Stomach (tissue), 9 donors: Measurements from ENCODE around the gene NCOR1. TPM values are rescaled to one million over a fixed set of nuclear protein-coding genes. Genes with fewer than 3 reads are reported as not detected.

Source experiments
- DNase-seq, 2 donors: peaks; one replicate each; pipeline versions ENCODE4 v3.0.0 to v3.0.0-alpha.2; 2013 to 2019
- H3K27ac ChIP-seq, 5 donors: fragments of 200-600 bp in 4 of 5; sonication (generic) in 4 of 5; one replicate each; pipeline ENCODE4 v1.5.1; 2013 to 2019; ENCODE audit warnings: mild to moderate bottlenecking in 1 of 5, moderate library complexity in 1 of 5
- H3K27me3 ChIP-seq, 3 donors: fragments of 200-600 bp; sonication (generic); one replicate each; pipeline ENCODE4 v1.5.1; 2017 to 2019; ENCODE audit warnings: mixed run types in 1 of 3
- H3K36me3 ChIP-seq, 4 donors: fragments of 200-600 bp; sonication (generic); 1 replicate in 3 of 4; 2 replicates in 1 of 4; pipeline ENCODE4 v1.5.1; 2016 to 2019
- H3K4me1 ChIP-seq, 4 donors: fragments of 200-600 bp; sonication (generic); one replicate each; pipeline ENCODE4 v1.5.1; 2016 to 2019
- H3K4me3 ChIP-seq, 4 donors: fragments of 200-600 bp; sonication (generic) in 3 of 4; one replicate each; pipeline ENCODE4 v1.5.1; 2016 to 2019; ENCODE audit warnings: mild to moderate bottlenecking in 1 of 4
- H3K9me3 ChIP-seq, 4 donors: fragments of 200-600 bp; sonication (generic); one replicate each; pipeline ENCODE4 v1.5.1; 2016 to 2019
- CTCF ChIP-seq, 7 experiments: fragments of 450-650 bp in 4 of 7; fragments of 200-600 bp in 3 of 7; sonication (generic) in 3 of 7; IDR thresholded peaks; one replicate each; pipeline ENCODE4 v1.5.1; 2016 to 2019; ENCODE audit warnings: antibody characterized with exemption in 7 of 7, control low read depth in 2 of 7, mild to moderate bottlenecking in 1 of 7
- EP300 ChIP-seq: sonication (generic); formaldehyde crosslinking; IDR thresholded peaks from one replicate; pipeline ENCODE4 v1.6.1; 2017; ENCODE audit warnings: antibody characterized with exemption
- POLR2A ChIP-seq, 4 donors: fragments of 450-650 bp; IDR thresholded peaks; one replicate each; pipeline ENCODE4 v1.6.1; 2016; ENCODE audit warnings: antibody characterized with exemption in 4 of 4, control low read depth in 2 of 4, mild to moderate bottlenecking in 1 of 4, moderate library complexity in 1 of 4
- POLR2AphosphoS5 ChIP-seq, 3 donors: sonication (generic); formaldehyde crosslinking; IDR thresholded peaks; one replicate each; pipeline ENCODE4 v1.6.1; 2016; ENCODE audit warnings: antibody characterized with exemption in 3 of 3
- WGBS, 5 donors: extraction: QIAGEN DNeasy Blood & Tissue Kit in 3 of 5; methylation state at CpG; one replicate each; pipeline versions ENCODE4 v1.1.5 to v1.1.7; 2013 to 2018; 5-methylcytosine and 5-hydroxymethylcytosine counted together
- intact Hi-C: fragments of 100-400 bp; cut with DNase I; formaldehyde crosslinking; loops from one replicate; pipeline ENCODE4 v1.15.1; 2023; ENCODE audit warnings: low total_unique reads
- polyA plus RNA-seq, 3 donors: library from polyadenylated mRNA; stranded (reverse); fragments of 200-250 nt; gene quantifications; one replicate each; pipeline ENCODE4 v1.2.3, GENCODE V29; 2013
- total RNA-seq, 5 donors: library from RNA; depleted of rRNA; stranded (reverse); fragments of >200 nt; gene quantifications; one replicate each; pipeline versions ENCODE4 v1.1.0 to v1.2.3, GENCODE V29; 2014 to 2016
- donor health status: healthy with polysubstance abuse.
- donor health status: Bipolar disorder and iron deficiency.
- donor health status: healthy.

The NCOR1 gene
- total and polyA plus RNA-seq, 8 donors: 28.7 to 444 (median 255) TPM

- Histone ChIP-seq H3K4me1 (peaks cover 0 to 15% (median 8%) of the 10 kb centered on the region in 4 donors), H3K4me3 (no peak overlapping the region), H3K9me3 (no peaks in the 10 kb centered on the region), H3K27me3 (no peaks in the 10 kb centered on the region), H3K27ac (no peak overlapping the region), H3K36me3 (peaks cover 25 to 80% (median 74%) of the 10 kb centered on the region in 4 donors)
- DNase-seq: no peak
- WGBS, 5 donors: 94 to 100% (median 98%) methylated on average over 3 of the region's 3 CpGs
- TF ChIP-seq CTCF (IDR thresholded peaks at IDR 0.05) (no peak), POLR2AphosphoS5 (IDR thresholded peaks at IDR 0.05) (no peak), EP300 (no peak), POLR2A (IDR thresholded peaks at IDR 0.05) (no peak)
- intact Hi-C loops: no loop called here
Measured at GRCh38 chr17:16083223-16083622, 132.1 kb downstream of the NCOR1 start.

- no peak for TF ChIP-seq EP300
- no peak for TF ChIP-seq POLR2AphosphoS5 (IDR thresholded peaks at IDR 0.05)
- TF ChIP-seq POLR2A (IDR thresholded peaks at IDR 0.05): no peak
- no peak for TF ChIP-seq CTCF (IDR thresholded peaks at IDR 0.05)
- Histone ChIP-seq H3K4me1 (peaks cover 0 to 15% (median 8%) of the 10 kb centered on the region in 4 donors), H3K9me3 (no peaks in the 10 kb centered on the region), H3K27ac (no peak overlapping the region), H3K27me3 (no peaks in the 10 kb centered on the region), H3K36me3 (peaks cover 32 to 85% (median 79%) of the 10 kb centered on the region in 4 donors), H3K4me3 (no peak overlapping the region)
- intact Hi-C loops: no loop called here
- DNase-seq: no peak
- WGBS, 5 donors: 96 to 100% (median 100%) methylated on average over 1 of the region's 1 CpG
Measured at GRCh38 chr17:16081507-16082087, 133.7 kb downstream of the NCOR1 start.

- H3K27ac ChIP-seq: no peak overlapping the region
Measured at GRCh38 chr17:16080366-16080765, 135.0 kb downstream of the NCOR1 start.

GRCh38 chr17:16075949-16076348 lies 139.4 kb downstream of the NCOR1 start:
- Histone ChIP-seq H3K27ac (no peak overlapping the region), H3K9me3 (no peaks in the 10 kb centered on the region), H3K36me3 (peaks cover 70 to 96% (median 94%) of the 10 kb centered on the region in 4 donors), H3K4me1 (no peaks in the 10 kb centered on the region), H3K4me3 (no peak overlapping the region), H3K27me3 (no peaks in the 10 kb centered on the region)
- DNase-seq: no peak
- no peak for TF ChIP-seq POLR2AphosphoS5 (IDR thresholded peaks at IDR 0.05)
- no peak for TF ChIP-seq POLR2A (IDR thresholded peaks at IDR 0.05)
- no peak for TF ChIP-seq EP300
- TF ChIP-seq CTCF (IDR thresholded peaks at IDR 0.05): no peak
- 93 to 97% (median 96%) methylated on average over 5 of the region's 5 CpGs for WGBS, 5 donors
- intact Hi-C loops: no loop called here

More at GRCh38 chr17:16080366-16080765, 135.0 kb downstream of the NCOR1 start:
- Histone ChIP-seq H3K4me1 (peaks cover 0 to 9% (median 6%) of the 10 kb centered on the region in 4 donors), H3K4me3 (no peak overlapping the region), H3K27me3 (no peaks in the 10 kb centered on the region), H3K36me3 (peaks cover 38 to 86% (median 82%) of the 10 kb centered on the region in 4 donors), H3K9me3 (no peaks in the 10 kb centered on the region)
- TF ChIP-seq EP300 (no peak), CTCF (IDR thresholded peaks at IDR 0.05) (no peak), POLR2A (IDR thresholded peaks at IDR 0.05) (no peak), POLR2AphosphoS5 (IDR thresholded peaks at IDR 0.05) (no peak)
- no peak for DNase-seq
- WGBS, 5 donors: 87 to 96% (median 95%) methylated on average over 4 of the region's 4 CpGs
- intact Hi-C loops: no loop called here
